DOHH2 (cell line): ENCODE data around the gene ESRRB.

Source experiments
- CTCF ChIP-seq: fragments of 200-600 bp; sonication (generic); IDR thresholded peaks from one replicate; pipeline ENCODE4 v1.5.1; 2014; ENCODE audit warnings: antibody characterized with exemption, mild to moderate bottlenecking, low read depth, low read length; ENCODE audit not compliant: poor library complexity, severe bottlenecking
- EZH2phosphoT487 ChIP-seq: fragments of 200-600 bp; sonication (generic); IDR thresholded peaks from 2 replicates; pipeline ENCODE4 v1.6.1; 2017; ENCODE audit warnings: borderline replicate concordance, mild to moderate bottlenecking, antibody characterized with exemption, low read length, moderate library complexity, mixed read lengths

GRCh38 chr14:76420827-76421226 lies 44.9 kb downstream of the ESRRB start:
- TF ChIP-seq CTCF: no peak
- TF ChIP-seq EZH2phosphoT487: no peak
